Measurements from ENCODE around the gene PLXNA2.

PLXNA2 gene

DNA sequence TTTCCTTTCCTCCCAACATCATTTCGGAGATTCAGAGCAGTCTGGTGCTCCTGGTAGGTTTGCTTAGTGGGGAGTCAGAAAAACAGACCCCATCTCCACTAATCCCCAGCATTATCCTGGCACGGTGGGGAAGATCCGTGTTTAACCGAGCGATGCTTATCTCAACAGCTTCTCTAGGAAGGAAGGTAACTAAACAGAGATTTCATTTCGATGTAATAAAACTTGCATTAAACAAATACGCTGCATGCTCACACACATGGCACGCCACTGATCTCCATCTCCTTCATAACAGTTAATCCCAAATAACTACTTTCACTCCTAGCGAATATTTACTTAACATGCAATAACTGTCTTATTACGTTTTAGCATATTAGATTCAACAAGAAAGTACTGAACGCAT lies 188.6 kb downstream of the PLXNA2 start:
- TF ChIP-seq CTCF (IDR thresholded peaks at IDR 0.05; ENCODE audit: low read depth, low read length, missing control alignments): no peak
- no peak overlapping the region for H3K4me3 ChIP-seq (replicated peaks; ENCODE audit: low read depth, low read length)
- no peak for DNase-seq (ENCODE audit: extremely low read depth, low read depth)

GRCh38 chr1:208054911-208055379 lies 189.2 kb downstream of the PLXNA2 start:
- no peak for DNase-seq (ENCODE audit: extremely low read depth, low read depth)
- H3K4me3 ChIP-seq (replicated peaks; ENCODE audit: low read depth, low read length): no peak overlapping the region

DNA sequence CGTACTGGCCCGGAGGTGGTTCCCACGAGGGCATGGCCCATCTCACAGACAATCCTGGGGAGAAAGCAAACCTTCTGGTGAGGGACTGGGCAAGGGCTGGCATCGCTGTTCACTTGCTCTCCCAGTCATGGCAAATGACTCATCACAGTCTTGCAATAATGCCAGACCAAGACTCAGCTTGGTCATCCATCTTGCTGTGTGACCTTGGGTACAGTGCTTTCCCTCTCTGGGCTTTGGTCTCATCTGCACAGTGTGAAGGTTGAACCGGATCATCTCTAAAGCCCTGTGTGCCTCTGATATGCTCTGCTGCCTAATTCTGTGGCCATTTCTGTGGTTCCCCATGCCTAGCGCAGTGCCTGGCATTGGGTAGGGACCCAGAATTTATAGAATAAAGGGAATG lies 189.7 kb downstream of the PLXNA2 start:
- DNase-seq (ENCODE audit: extremely low read depth, low read depth): no peak
- TF ChIP-seq CTCF (IDR thresholded peaks at IDR 0.05; ENCODE audit: low read depth, low read length, missing control alignments): no peak
- no peak overlapping the region for H3K4me3 ChIP-seq (replicated peaks; ENCODE audit: low read depth, low read length)

More at GRCh38 chr1:208054911-208055379, 189.2 kb downstream of the PLXNA2 start:
- no peak for TF ChIP-seq CTCF (IDR thresholded peaks at IDR 0.05; ENCODE audit: low read depth, low read length, missing control alignments)

DNA sequence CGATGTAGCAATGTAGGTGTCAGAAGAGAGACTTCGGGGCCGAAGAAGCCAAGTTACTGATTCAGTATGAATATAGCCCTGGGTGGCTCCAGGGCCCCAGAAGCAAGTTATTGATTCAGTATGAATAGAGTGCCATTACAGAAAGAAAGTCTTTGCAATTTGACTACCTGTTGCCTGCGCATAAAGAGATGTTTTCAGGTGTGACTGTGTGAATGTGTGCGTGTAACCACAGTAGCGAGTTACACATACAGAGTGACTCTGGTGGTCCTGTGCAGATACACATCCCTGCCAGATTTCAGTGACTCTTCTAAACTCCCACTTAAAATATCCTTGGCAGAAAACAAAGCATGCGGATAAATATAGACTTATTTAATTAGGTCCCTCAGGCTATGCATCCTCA lies 190.5 kb downstream of the PLXNA2 start:
- H3K4me3 ChIP-seq (replicated peaks; ENCODE audit: low read depth, low read length): no peak overlapping the region
- no peak for TF ChIP-seq CTCF (IDR thresholded peaks at IDR 0.05; ENCODE audit: low read depth, low read length, missing control alignments)
- DNase-seq (ENCODE audit: extremely low read depth, low read depth): no peak

DNA sequence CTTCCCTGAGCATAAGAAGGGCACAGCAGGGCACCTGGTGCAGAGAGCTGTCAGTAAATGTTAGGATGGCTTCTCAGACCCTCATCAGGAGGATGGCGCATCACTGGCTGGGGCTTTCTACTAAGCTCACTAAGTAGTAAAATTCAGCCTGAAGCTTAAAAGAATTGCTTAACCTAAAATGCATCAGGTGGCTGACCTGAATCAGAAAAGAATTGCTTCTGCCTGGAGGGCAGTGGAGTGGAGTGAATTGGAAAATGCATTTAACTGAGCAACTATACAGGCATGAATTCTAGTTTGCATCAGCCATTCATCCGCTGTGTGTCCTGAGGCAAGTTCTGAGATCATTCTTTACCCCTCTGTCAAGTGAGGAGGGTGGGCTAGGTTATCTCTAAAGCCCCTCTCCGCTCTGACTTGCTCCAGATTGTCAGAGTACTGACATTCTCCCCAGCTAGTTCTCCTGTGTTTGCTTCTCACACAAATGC lies 191.2 kb downstream of the PLXNA2 start:
- no peak for DNase-seq (ENCODE audit: extremely low read depth, low read depth)
- TF ChIP-seq CTCF (IDR thresholded peaks at IDR 0.05; ENCODE audit: low read depth, low read length, missing control alignments): no peak
- H3K4me3 ChIP-seq (replicated peaks; ENCODE audit: low read depth, low read length): no peak overlapping the region

DNA sequence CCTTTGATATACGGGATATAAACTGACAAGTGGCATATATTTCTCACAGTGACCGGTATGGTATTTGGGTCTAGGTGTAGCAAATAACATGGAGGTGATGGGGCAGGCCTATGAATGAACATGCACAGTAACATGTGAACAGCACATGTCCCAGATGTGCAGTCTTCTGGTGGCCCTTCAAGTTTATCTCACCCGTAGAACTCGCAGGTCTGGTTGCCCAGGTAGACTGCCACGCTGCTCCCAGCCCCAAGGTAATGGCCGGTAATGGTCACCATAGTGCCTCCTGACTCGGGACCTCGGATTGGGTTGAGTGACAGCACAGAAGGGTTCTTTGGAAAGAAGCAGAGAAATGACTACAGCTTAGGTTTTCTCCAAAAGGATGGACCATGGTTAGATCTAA lies 192.0 kb downstream of the PLXNA2 start:
- H3K4me3 ChIP-seq (replicated peaks; ENCODE audit: low read depth, low read length): no peak overlapping the region
- DNase-seq (ENCODE audit: extremely low read depth, low read depth): no peak
- no peak for TF ChIP-seq CTCF (IDR thresholded peaks at IDR 0.05; ENCODE audit: low read depth, low read length, missing control alignments)

GRCh38 chr1:208051651-208052050 lies 192.5 kb downstream of the PLXNA2 start:
- H3K4me3 ChIP-seq (replicated peaks; ENCODE audit: low read depth, low read length): no peak overlapping the region
- no peak for TF ChIP-seq CTCF (IDR thresholded peaks at IDR 0.05; ENCODE audit: low read depth, low read length, missing control alignments)
- DNase-seq (ENCODE audit: extremely low read depth, low read depth): no peak

Measured in HFF-Myc (cell line).